ENCODE measurements around the gene MEPCE.

Gene MEPCE

GRCh38 chr7:100393233-100393905, 36.3 kb upstream of the MEPCE start:
- no peaks in the 10 kb centered on the region for H3K36me3 ChIP-seq (ENCODE audit: insufficient read depth)
- H2AFZ ChIP-seq (ENCODE audit: low read depth): no peak overlapping the region
- no peak overlapping the region for H3K27ac ChIP-seq
- TF ChIP-seq, protein P1, sequence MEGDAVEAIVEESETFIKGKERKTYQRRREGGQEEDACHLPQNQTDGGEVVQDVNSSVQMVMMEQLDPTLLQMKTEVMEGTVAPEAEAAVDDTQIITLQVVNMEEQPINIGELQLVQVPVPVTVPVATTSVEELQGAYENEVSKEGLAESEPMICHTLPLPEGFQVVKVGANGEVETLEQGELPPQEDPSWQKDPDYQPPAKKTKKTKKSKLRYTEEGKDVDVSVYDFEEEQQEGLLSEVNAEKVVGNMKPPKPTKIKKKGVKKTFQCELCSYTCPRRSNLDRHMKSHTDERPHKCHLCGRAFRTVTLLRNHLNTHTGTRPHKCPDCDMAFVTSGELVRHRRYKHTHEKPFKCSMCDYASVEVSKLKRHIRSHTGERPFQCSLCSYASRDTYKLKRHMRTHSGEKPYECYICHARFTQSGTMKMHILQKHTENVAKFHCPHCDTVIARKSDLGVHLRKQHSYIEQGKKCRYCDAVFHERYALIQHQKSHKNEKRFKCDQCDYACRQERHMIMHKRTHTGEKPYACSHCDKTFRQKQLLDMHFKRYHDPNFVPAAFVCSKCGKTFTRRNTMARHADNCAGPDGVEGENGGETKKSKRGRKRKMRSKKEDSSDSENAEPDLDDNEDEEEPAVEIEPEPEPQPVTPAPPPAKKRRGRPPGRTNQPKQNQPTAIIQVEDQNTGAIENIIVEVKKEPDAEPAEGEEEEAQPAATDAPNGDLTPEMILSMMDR (conservative IDR thresholded peaks at IDR 0.05; ENCODE audit: low read depth, low read length): no peak
- peaks cover 13% of the 10 kb centered on the region for H3K27me3 ChIP-seq (ENCODE audit: insufficient read depth, low read depth)
- no peak overlapping the region for H3K4me2 ChIP-seq
- H3K4me3 ChIP-seq (IDR thresholded peaks at IDR 0.05; ENCODE audit: insufficient read depth, low read depth, low read length): no peak overlapping the region
- H4K20me1 ChIP-seq (ENCODE audit: insufficient read depth): no peaks in the 10 kb centered on the region
- no peak overlapping the region for H3K9ac ChIP-seq
- no peaks in the 10 kb centered on the region for H3K79me2 ChIP-seq (ENCODE audit: insufficient read depth, low read depth)
- peaks cover 34% of the 10 kb centered on the region for H3K4me1 ChIP-seq (ENCODE audit: low read depth, poor library complexity, severe bottlenecking)

DNA sequence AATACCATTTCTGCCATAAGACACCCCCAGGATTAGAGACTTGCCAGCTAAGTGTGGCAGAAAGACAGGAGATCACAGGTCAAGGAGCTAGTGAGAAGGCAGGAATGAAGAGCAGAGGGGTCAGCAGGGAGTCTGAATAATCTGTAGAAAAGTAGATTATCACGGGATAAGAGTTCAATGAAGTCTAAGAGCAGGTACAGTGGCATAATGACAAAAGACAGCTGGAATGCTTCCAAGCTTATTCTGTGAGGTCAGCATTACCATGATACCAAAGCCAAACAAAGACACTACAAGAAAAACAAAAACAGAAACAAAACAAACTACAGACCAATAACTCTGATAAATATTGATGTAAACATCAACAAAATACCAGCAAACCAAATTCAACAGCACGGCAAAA, 35.6 kb upstream of the MEPCE start:
- Histone ChIP-seq H2AFZ (ENCODE audit: low read depth) (no peak overlapping the region), H3K36me3 (ENCODE audit: insufficient read depth) (no peaks in the 10 kb centered on the region), H3K4me3 (IDR thresholded peaks at IDR 0.05; ENCODE audit: insufficient read depth, low read depth, low read length) (no peak overlapping the region), H3K27ac (no peak overlapping the region), H3K4me2 (no peak overlapping the region), H3K4me1 (ENCODE audit: low read depth, poor library complexity, severe bottlenecking) (peaks cover 34% of the 10 kb centered on the region), H3K9ac (no peak overlapping the region), H3K27me3 (ENCODE audit: insufficient read depth, low read depth) (peaks cover 19% of the 10 kb centered on the region), H4K20me1 (ENCODE audit: insufficient read depth) (no peaks in the 10 kb centered on the region), H3K79me2 (ENCODE audit: insufficient read depth, low read depth) (no peaks in the 10 kb centered on the region)
- TF ChIP-seq, protein P1 (conservative IDR thresholded peaks at IDR 0.05; ENCODE audit: low read depth, low read length): no peak

- Histone ChIP-seq H3K79me2 (ENCODE audit: insufficient read depth, low read depth) (no peaks in the 10 kb centered on the region), H3K9ac (no peak overlapping the region), H3K4me1 (ENCODE audit: low read depth, poor library complexity, severe bottlenecking) (peaks cover 34% of the 10 kb centered on the region), H3K27ac (peak overlapping the region; percentile 55), H4K20me1 (ENCODE audit: insufficient read depth) (no peaks in the 10 kb centered on the region), H3K27me3 (ENCODE audit: insufficient read depth, low read depth) (peaks cover 29% of the 10 kb centered on the region), H3K4me3 (IDR thresholded peaks at IDR 0.05; ENCODE audit: insufficient read depth, low read depth, low read length) (no peak overlapping the region), H3K4me2 (peak overlapping the region; percentile 85), H3K36me3 (ENCODE audit: insufficient read depth) (no peaks in the 10 kb centered on the region), H2AFZ (ENCODE audit: low read depth) (no peak overlapping the region)
- TF ChIP-seq, protein P1 (conservative IDR thresholded peaks at IDR 0.05; ENCODE audit: low read depth, low read length): no peak
Measured at GRCh38 chr7:100396421-100396982, 33.1 kb upstream of the MEPCE start.

DNA sequence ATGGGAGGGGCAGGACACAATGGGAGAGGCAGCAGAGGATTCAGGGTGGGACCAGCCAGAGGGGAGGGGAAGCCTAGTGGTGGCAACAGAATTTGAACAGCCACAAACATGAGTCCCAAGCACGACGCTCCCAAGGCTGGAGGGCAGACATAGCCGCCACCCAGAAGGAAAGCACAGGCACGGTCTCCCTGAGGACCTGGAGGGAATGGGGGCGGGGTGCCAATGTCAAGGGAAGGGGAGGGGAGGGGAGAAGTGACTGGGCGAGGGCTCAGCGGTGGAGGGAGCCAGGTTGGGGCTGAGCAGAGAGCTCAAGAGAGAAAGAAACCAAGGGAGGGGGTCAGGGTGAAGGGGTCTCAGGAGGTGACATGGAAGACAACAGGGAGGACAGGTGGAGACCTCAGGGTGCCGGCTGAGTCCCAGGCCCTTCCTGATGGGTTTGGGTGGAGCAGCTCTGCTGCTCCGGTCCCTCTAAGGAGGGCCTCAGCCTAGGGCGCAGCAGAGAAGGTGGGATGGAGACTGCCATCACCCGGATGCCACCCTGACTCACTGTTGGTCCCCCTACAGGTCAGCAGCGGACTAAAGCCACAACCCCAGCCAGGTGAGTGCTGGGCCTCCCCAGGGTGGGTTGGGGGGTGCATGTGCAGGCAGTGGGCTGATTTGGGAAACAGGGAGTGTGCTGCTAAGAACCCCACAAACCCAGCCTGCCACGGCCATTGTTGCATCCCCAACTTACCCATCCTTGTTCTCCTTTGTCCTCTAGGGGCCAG, 32.1 kb upstream of the MEPCE start:
- no peaks in the 10 kb centered on the region for H3K79me2 ChIP-seq (ENCODE audit: insufficient read depth, low read depth)
- peaks cover 34% of the 10 kb centered on the region for H3K4me1 ChIP-seq (ENCODE audit: low read depth, poor library complexity, severe bottlenecking)
- H3K4me3 ChIP-seq (IDR thresholded peaks at IDR 0.05; ENCODE audit: insufficient read depth, low read depth, low read length): no peak overlapping the region
- no peak overlapping the region for H2AFZ ChIP-seq (ENCODE audit: low read depth)
- H3K36me3 ChIP-seq (ENCODE audit: insufficient read depth): no peaks in the 10 kb centered on the region
- no peaks in the 10 kb centered on the region for H4K20me1 ChIP-seq (ENCODE audit: insufficient read depth)
- peaks cover 36% of the 10 kb centered on the region for H3K27me3 ChIP-seq (ENCODE audit: insufficient read depth, low read depth)
- TF ChIP-seq, protein P1 (conservative IDR thresholded peaks at IDR 0.05; ENCODE audit: low read depth, low read length): no peak
- H3K9ac ChIP-seq: no peak overlapping the region
- peak overlapping the region; percentile 85 for H3K4me2 ChIP-seq
- no peak overlapping the region for H3K27ac ChIP-seq
